ENCODE results near the gene EIF4G3. TPM values are rescaled to one million over a fixed set of nuclear protein-coding genes. Genes with fewer than 3 reads are reported as not detected.

EIF4G3 gene
- total RNA-seq, 2 donors from 2014 or later: 70.3 to 70.5 TPM

DNA sequence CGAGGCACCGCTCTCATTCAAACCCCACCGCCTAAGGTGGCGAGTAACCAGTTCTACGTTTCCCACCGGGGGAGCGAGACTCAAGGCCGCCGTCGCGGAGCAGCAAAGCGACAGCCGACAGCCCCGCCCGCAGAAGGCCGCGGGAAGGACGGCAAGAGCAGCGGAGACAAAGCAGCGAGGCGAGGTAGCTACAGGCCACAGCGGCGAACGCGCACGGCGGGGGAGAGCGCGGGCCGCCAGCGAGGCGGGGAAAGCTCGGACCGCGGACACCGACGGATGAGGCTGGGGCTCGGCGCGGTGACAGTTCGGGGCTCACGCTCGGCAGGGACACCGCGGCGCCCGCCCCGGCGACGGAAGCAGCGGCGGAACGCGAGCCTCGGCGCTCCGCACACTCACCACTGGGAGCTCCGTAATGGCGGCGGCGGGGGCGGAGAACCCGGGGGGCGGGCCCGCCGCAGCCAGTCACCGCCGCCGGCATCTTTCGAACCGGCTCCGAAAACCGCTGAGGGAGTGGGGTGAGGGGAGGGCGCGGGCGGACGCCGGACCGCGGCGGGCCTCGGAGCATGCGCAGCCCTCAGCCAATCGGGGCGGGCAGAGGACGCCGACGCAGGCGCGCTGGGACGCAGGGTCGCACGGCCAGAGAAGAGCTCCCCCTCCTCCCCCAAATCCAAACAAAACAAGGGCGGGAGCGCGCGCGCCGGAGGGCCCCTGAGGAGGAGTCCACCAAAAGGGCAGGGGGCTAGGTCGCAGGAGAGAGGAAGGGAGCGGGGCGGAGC is 390.3 kb downstream of the EIF4G3 start:
- peaks cover 6% of the 10 kb centered on the region for H3K4me1 ChIP-seq
- intact Hi-C loops (cut with DNase I): no loop called here
- H3K27ac ChIP-seq: peak overlapping the region; percentile 98
- no peaks in the 10 kb centered on the region for H3K27me3 ChIP-seq
- H3K9ac ChIP-seq (ENCODE audit: low read depth in 2 of 2, low read length in 2 of 2): peak overlapping the region; percentile 76 to 91
- no peaks in the 10 kb centered on the region for H3K9me3 ChIP-seq
- TF ChIP-seq CTCF (IDR thresholded peaks at IDR 0.05): no peak
- H3K4me3 ChIP-seq: peak overlapping the region; percentile 70
- peak; percentile 92 for DNase-seq
- no peaks in the 10 kb centered on the region for H3K36me3 ChIP-seq

DNA sequence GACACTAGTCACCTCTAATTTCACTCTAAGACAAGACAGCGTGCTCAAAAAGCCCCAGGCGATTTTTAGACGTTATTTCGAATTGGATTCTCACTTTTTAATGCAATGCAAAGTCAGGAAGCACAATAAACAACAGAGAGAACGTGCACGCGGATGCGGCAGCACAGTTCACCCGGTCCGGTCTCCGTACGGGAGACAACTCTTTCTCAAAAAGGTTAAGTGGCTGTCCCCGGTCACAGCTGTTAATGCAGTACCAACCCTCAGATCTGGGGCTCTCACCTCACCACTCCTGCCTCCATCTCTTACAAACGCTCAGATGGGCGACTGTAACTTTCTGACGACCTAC is 390.8 kb downstream of the EIF4G3 start:
- no peak for TF ChIP-seq CTCF (IDR thresholded peaks at IDR 0.05)
- Histone ChIP-seq H3K27me3 (no peaks in the 10 kb centered on the region), H3K4me1 (peaks cover 6% of the 10 kb centered on the region), H3K9me3 (no peaks in the 10 kb centered on the region), H3K9ac (ENCODE audit: low read depth in 2 of 2, low read length in 2 of 2) (peak overlapping the region; percentile 76 to 91), H3K4me3 (peak overlapping the region; percentile 70), H3K27ac (peak overlapping the region; percentile 98), H3K36me3 (no peaks in the 10 kb centered on the region)
- intact Hi-C loops (cut with DNase I): no loop called here
- DNase-seq: no peak

GRCh38 chr1:20775700-20776099 is 401.0 kb downstream of the EIF4G3 start:
- Histone ChIP-seq H3K4me1 (no peaks in the 10 kb centered on the region), H3K9me3 (no peaks in the 10 kb centered on the region), H3K36me3 (peaks cover 19% of the 10 kb centered on the region), H3K27me3 (no peaks in the 10 kb centered on the region), H3K9ac (ENCODE audit: low read depth in 2 of 2, low read length in 2 of 2) (no peak overlapping the region), H3K27ac (no peak overlapping the region), H3K4me3 (no peak overlapping the region)
- DNase-seq: no peak
- no peak for TF ChIP-seq CTCF (IDR thresholded peaks at IDR 0.05)
- intact Hi-C loops (cut with DNase I): loop anchor here (5.0 kb wide), 1 partner anchor 33 kb away; no protein-coding TSS in a partner anchor

DNA sequence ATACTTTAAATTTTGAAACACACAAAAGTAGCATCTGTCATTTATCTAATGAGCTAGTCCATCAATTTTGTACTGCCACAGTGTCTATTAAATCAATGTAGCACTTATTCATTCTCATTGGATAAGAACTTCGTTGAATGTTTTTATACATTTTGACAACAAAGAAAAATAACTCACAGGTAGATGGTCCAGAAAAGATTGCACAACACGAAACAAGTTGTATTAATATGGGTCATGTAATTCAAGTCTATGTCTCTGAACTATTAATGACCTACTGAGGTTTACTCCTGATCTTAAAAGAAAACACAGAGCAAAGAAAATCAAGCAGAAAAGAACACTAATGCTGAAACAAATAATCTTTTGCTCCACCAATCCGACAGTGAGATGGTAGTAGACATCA is 404.9 kb downstream of the EIF4G3 start:
- intact Hi-C loops (cut with DNase I): no loop called here
- no peak for TF ChIP-seq CTCF (IDR thresholded peaks at IDR 0.05)
- Histone ChIP-seq H3K9me3 (no peaks in the 10 kb centered on the region), H3K27ac (no peak overlapping the region), H3K4me1 (no peaks in the 10 kb centered on the region), H3K9ac (ENCODE audit: low read depth in 2 of 2, low read length in 2 of 2) (no peak overlapping the region), H3K4me3 (no peak overlapping the region), H3K36me3 (peaks cover 35% of the 10 kb centered on the region), H3K27me3 (no peaks in the 10 kb centered on the region)
- no peak for DNase-seq

GRCh38 chr1:20770314-20771087 is 406.2 kb downstream of the EIF4G3 start:
- no peaks in the 10 kb centered on the region for H3K9me3 ChIP-seq
- H3K4me3 ChIP-seq: no peak overlapping the region
- no peaks in the 10 kb centered on the region for H3K27me3 ChIP-seq
- no peak for TF ChIP-seq CTCF (IDR thresholded peaks at IDR 0.05)
- no peak overlapping the region for H3K27ac ChIP-seq
- DNase-seq: no peak
- H3K4me1 ChIP-seq: no peaks in the 10 kb centered on the region
- H3K36me3 ChIP-seq: peaks cover 37% of the 10 kb centered on the region
- intact Hi-C loops (cut with DNase I): no loop called here
- H3K9ac ChIP-seq (ENCODE audit: low read depth in 2 of 2, low read length in 2 of 2): no peak overlapping the region
